Tibial nerve (tissue), 4 donors: ENCODE measurements around the gene PXN.

Experiments used
- CTCF ChIP-seq, 5 experiments: fragments of 200-600 bp in 3 of 5; fragments of 450-650 bp in 2 of 5; sonication (generic) in 3 of 5; IDR thresholded peaks; one replicate each; pipeline ENCODE4 v1.5.1; 2016 to 2019; ENCODE audit warnings: antibody characterized with exemption in 5 of 5, mild to moderate bottlenecking in 3 of 5, moderate library complexity in 2 of 5
- EP300 ChIP-seq, 2 donors: sonication (generic); formaldehyde crosslinking; IDR thresholded peaks; one replicate each; pipeline ENCODE4 v1.6.1; 2017; ENCODE audit warnings: antibody characterized with exemption in 2 of 2, mild to moderate bottlenecking in 1 of 2
- POLR2A ChIP-seq, 2 donors: fragments of 450-650 bp; IDR thresholded peaks; one replicate each; pipeline ENCODE4 v1.6.1; 2017; ENCODE audit warnings: antibody characterized with exemption in 2 of 2, mild to moderate bottlenecking in 2 of 2, moderate library complexity in 2 of 2

DNA sequence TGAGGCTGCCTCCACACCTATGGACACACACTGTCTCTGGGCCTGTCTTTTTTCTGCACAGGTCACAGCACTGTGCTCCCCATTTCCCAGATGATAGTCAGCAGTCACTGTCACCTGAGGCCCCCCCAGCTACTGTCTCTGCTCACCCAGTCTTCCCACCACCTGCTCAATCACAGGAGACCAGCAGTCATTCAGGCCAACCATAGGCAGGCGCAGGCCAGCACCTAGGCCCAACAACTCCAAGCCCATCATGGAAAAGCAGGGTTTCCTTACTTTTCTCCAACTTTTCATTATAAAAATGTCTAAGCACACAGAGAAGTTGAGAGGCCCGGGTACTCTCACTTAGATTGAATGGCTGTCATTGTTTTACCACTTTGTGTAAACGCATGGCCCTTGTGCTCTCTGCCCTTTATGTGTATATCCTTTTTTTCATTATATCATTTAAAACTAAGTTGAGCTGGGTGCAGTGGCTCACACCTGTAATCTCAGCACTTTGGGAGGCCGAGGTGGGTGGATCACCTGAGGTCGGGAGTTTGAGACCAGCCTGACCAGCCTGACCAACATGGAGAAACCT is 7.1 kb downstream of the PXN start:
- TF ChIP-seq POLR2A (IDR thresholded peaks at IDR 0.05) (no peak), CTCF (IDR thresholded peaks at IDR 0.05) (no peak), EP300 (IDR thresholded peaks at IDR 0.05) (no peak)
